Prostate gland (tissue), 2 donors: ENCODE results near the gene ZNF277. TPM values are rescaled to one million over a fixed set of nuclear protein-coding genes. Genes with fewer than 3 reads are reported as not detected.

Experiments
- DNase-seq: peaks from one replicate; pipeline ENCODE4 v3.0.0-alpha.2; 2019; ENCODE audit warnings: low spot score
- H3K27ac ChIP-seq, 2 donors: fragments of 200-600 bp; sonication (generic); 2 replicates each; pipeline ENCODE4 v1.5.1; 2017 to 2019
- H3K27me3 ChIP-seq: fragments of 200-600 bp; sonication (generic); replicated peaks from 2 replicates; pipeline ENCODE4 v1.5.1; 2019; ENCODE audit not compliant: insufficient read depth
- H3K36me3 ChIP-seq, 2 donors: fragments of 200-600 bp; sonication (generic); 1 replicate in 1 of 2; 2 replicates in 1 of 2; pipeline versions ENCODE4 v1.5.1 to v1.8.1; 2017 to 2019
- H3K4me1 ChIP-seq: fragments of 200-600 bp; sonication (generic); replicated peaks from 2 replicates; pipeline ENCODE4 v1.5.1; 2019
- H3K4me3 ChIP-seq, 2 donors: fragments of 200-600 bp; sonication (generic); 2 replicates each; pipeline ENCODE4 v1.5.1; 2017 to 2019
- H3K9me3 ChIP-seq: fragments of 200-600 bp; sonication (generic); 2 replicates; pipeline ENCODE4 v1.5.1; 2017
- POLR2A ChIP-seq: fragments of 450-650 bp; IDR thresholded peaks from one replicate; pipeline ENCODE4 v1.6.1; 2016; ENCODE audit warnings: antibody characterized with exemption, mild to moderate bottlenecking
- POLR2AphosphoS5 ChIP-seq: sonication (generic); formaldehyde crosslinking; IDR thresholded peaks from one replicate; pipeline ENCODE4 v1.6.1; 2017; ENCODE audit warnings: antibody characterized with exemption
- WGBS: methylation state at CpG from one replicate; pipeline ENCODE4 v1.1.5; 2018; 5-methylcytosine and 5-hydroxymethylcytosine counted together
- intact Hi-C: fragments of 100-400 bp; cut with DNase I; formaldehyde crosslinking; loops from one replicate; pipeline ENCODE4 v1.14.2; 2022
- total RNA-seq, 2 donors: library from RNA; depleted of rRNA; stranded (reverse); fragments of >200 nt; gene quantifications; one replicate each; pipeline ENCODE4 v1.1.0, GENCODE V29; 2016
- TF ChIP-seq, protein P1 (sequence below), 4 experiments: fragments of 200-600 bp in 2 of 4; fragments of 450-650 bp in 2 of 4; sonication (generic) in 2 of 4; IDR thresholded peaks; 1 replicate in 3 of 4; 2 replicates in 1 of 4; pipeline ENCODE4 v1.5.1; 2016 to 2019; ENCODE audit warnings: antibody characterized with exemption in 4 of 4, mild to moderate bottlenecking in 2 of 4, moderate library complexity in 2 of 4

The ZNF277 gene
- total RNA-seq, 2 donors from 2014 or later = 23.0 to 33.1 TPM

DNA sequence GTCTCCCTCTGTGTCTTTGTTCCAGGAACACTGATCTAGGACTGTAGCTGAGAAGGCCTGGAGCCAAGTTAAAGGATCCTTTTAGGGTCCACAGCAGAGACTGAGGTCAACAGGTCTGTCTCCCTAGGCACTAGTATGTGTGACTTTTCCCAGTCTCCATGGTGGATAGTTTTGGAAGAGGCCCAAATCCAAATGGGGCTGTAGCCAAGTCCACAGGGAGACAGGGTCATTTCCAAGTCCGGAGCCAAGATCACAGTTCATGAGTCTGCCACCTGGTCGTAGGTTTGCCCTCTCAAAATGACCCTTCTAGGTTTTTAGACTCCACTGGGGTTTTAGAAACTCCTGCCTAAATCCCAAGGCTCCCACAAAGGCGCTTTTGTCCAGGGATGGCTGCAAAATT lies 16.8 kb downstream of the ZNF277 start:
- intact Hi-C loops = no loop called here
- Histone ChIP-seq H3K9me3 (no peaks in the 10 kb centered on the region), H3K27ac (no peak overlapping the region), H3K4me1 (no peaks in the 10 kb centered on the region), H3K36me3 (no peaks in the 10 kb centered on the region), H3K4me3 (no peak overlapping the region), H3K27me3 (no peaks in the 10 kb centered on the region)
- 96% methylated on average over 3 of the region's 3 CpGs for WGBS
- TF ChIP-seq POLR2AphosphoS5 = no peak
- TF ChIP-seq, protein P1, sequence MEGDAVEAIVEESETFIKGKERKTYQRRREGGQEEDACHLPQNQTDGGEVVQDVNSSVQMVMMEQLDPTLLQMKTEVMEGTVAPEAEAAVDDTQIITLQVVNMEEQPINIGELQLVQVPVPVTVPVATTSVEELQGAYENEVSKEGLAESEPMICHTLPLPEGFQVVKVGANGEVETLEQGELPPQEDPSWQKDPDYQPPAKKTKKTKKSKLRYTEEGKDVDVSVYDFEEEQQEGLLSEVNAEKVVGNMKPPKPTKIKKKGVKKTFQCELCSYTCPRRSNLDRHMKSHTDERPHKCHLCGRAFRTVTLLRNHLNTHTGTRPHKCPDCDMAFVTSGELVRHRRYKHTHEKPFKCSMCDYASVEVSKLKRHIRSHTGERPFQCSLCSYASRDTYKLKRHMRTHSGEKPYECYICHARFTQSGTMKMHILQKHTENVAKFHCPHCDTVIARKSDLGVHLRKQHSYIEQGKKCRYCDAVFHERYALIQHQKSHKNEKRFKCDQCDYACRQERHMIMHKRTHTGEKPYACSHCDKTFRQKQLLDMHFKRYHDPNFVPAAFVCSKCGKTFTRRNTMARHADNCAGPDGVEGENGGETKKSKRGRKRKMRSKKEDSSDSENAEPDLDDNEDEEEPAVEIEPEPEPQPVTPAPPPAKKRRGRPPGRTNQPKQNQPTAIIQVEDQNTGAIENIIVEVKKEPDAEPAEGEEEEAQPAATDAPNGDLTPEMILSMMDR (IDR thresholded peaks at IDR 0.05) = no peak
- no peak for TF ChIP-seq POLR2A
- no peak for DNase-seq

DNA sequence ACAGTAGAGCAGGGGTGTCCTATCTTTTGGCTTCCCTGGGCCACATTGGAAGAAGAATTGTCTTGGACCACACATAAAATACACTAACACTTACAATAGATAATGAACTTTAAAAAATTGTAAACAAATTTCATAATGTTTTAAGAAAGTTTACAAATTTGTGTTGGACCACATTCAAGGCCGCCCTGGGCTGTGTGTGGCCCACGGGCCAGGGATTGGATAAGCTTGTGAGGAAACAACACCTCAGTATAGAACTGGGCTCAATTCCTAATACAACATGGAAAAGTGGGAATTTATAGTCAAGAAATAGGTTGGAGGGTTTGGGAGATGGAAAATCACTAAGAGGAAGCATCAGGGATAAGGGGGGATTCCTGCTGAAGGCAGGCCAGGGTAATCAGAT lies 17.7 kb downstream of the ZNF277 start:
- no peak for DNase-seq
- no peak overlapping the region for H3K27ac ChIP-seq
- WGBS = 91% methylated on average over 2 of the region's 2 CpGs

DNA sequence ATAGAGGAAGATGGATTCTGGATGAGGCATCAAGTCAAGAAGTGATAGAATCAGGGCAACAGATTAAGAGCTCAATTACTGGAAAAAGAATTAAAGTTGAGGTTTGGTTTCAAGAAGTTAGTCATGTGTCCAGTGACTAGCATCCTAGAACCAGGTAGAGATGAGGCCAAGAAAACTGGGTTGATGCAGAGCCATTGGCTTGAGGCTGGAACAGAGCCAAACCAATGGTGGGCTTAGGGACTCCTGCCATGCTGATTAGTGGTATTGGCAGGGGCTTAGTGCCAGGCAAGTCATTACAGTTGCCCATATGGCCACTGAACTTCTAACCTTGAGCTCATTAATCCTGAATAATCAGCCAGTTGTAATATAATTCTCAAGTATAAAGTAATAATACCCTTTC lies 18.5 kb downstream of the ZNF277 start:
- intact Hi-C loops = no loop called here

More for the DNA sequence above, 17.7 kb downstream of the ZNF277 start:
- Histone ChIP-seq H3K27me3 (no peaks in the 10 kb centered on the region), H3K9me3 (no peaks in the 10 kb centered on the region), H3K4me1 (no peaks in the 10 kb centered on the region), H3K4me3 (no peak overlapping the region), H3K36me3 (no peaks in the 10 kb centered on the region)
- TF ChIP-seq, protein P1 (IDR thresholded peaks at IDR 0.05) = no peak
- TF ChIP-seq POLR2AphosphoS5 (no peak), POLR2A (no peak)
- intact Hi-C loops = no loop called here

DNA sequence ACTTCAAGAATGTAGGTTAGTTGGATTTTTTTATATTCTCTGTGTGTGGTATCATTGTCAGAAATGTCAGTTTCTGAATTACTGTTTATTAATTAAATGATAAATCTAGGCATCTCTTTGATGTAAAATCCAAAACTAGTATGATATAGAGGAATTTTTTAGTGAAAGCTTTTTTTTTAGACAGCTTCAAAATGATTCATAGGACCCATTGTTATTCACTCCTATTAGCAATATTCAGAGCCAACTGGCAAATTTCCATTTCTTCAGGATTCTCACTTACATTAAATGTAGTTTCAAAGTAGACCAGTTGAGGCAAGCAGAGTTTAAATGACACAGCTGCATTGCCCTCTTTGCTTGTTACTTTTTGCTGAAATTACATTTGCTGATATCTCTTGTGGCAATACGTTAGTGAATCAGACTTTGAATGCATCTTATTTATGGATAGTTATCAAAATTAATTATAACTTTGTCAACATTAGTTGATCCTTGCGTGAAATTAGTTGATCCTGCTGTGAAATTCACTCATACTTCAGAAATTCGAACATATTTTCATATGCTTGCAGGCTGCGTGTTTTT lies 20.3 kb downstream of the ZNF277 start:
- TF ChIP-seq, protein P1 (IDR thresholded peaks at IDR 0.05) = no peak
- TF ChIP-seq POLR2AphosphoS5 = no peak
- Histone ChIP-seq H3K36me3 (no peaks in the 10 kb centered on the region), H3K9me3 (no peaks in the 10 kb centered on the region), H3K4me3 (no peak overlapping the region), H3K4me1 (no peaks in the 10 kb centered on the region), H3K27me3 (no peaks in the 10 kb centered on the region), H3K27ac (no peak overlapping the region)
- 89% methylated on average over 4 of the region's 4 CpGs for WGBS
- DNase-seq = no peak
- intact Hi-C loops = no loop called here

More for the DNA sequence above, 18.5 kb downstream of the ZNF277 start:
- Histone ChIP-seq H3K4me3 (no peak overlapping the region), H3K27me3 (no peaks in the 10 kb centered on the region), H3K4me1 (no peaks in the 10 kb centered on the region), H3K9me3 (no peaks in the 10 kb centered on the region), H3K36me3 (no peaks in the 10 kb centered on the region), H3K27ac (no peak overlapping the region)
- no peak for TF ChIP-seq POLR2A
- TF ChIP-seq, protein P1 (IDR thresholded peaks at IDR 0.05) = no peak
- no peak for DNase-seq

DNA sequence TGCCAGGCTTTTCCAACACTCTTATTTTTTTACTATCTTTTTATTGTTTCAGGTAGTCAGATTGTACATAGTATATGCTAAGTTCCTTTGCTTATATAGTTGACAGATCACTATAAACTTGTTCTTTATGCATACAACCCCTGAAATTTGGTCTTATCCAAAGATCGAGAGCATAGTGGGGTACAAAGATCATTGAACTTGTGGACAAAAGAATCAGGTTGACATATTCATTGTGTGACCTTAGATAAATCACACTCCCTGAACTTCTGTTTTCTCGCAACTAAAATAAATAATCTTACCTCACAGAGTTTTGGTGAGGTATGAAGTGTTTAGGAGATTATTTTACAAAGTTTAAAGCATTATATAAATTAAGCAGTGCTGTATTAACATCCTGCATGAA lies 22.1 kb downstream of the ZNF277 start:
- no peaks in the 10 kb centered on the region for H3K4me1 ChIP-seq
- no peak for TF ChIP-seq POLR2AphosphoS5
- TF ChIP-seq POLR2A = no peak
- TF ChIP-seq, protein P1 (IDR thresholded peaks at IDR 0.05) = no peak
- H3K36me3 ChIP-seq = no peaks in the 10 kb centered on the region
- DNase-seq = no peak
- no peaks in the 10 kb centered on the region for H3K27me3 ChIP-seq
- no peak overlapping the region for H3K4me3 ChIP-seq
- no peak overlapping the region for H3K27ac ChIP-seq
- intact Hi-C loops = no loop called here
- WGBS = 82% methylated on average over 2 of the region's 2 CpGs
- no peaks in the 10 kb centered on the region for H3K9me3 ChIP-seq
